Measurements from ENCODE around the gene RAX2. TPM values are rescaled to one million over a fixed set of nuclear protein-coding genes. Genes with fewer than 3 reads are reported as not detected.

RAX2 gene
- total and polyA plus RNA-seq, 2 experiments from 2014 or later, result 0.22 TPM; not detected in 1

DNA sequence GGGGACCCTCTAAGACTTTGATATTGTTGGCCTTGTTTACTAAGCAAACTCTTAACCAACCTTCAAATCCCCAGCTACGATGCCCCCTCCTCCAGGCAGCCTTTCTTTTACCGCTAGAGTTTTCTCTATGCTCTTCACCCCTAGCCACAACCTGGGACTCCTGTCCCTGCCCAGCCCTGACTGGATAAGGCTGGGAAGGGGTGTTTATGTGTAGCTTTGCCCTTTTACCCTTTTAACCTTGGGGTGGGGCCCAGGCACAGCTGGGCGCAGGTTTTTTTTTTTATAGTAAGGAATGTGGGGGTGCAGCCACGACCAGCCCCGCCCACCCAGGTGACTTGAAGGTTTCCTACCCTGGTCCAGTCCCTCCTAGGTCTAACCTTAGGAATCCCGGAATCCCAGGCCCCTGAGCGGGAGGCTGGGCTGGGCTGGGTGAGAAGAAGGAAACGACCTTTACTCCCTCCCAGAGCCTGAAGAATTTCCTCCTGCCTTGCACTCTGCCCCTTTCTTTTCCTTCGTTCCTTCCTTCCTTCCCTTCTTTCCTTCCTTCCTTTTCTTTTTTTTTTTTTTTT is 51.6 kb downstream of the RAX2 start:
- 22% methylated on average over 8 of the region's 9 CpGs for WGBS (ENCODE audit: low lambda C conversion rate, missing lambda C conversion rate)
- Histone ChIP-seq H4K20me1 (ENCODE audit: insufficient read depth, poor library complexity, severe bottlenecking) (peaks cover 19% of the 10 kb centered on the region), H3K27me3 (no peaks in the 10 kb centered on the region), H2AFZ (no peak overlapping the region), H3K9me3 (ENCODE audit: low read depth) (no peaks in the 10 kb centered on the region), H3K4me3 (no peak overlapping the region), H3K4me1 (ENCODE audit: insufficient read depth) (peaks cover 9% of the 10 kb centered on the region), H3K9me2 (replicated peaks; ENCODE audit: insufficient read depth) (no peaks in the 10 kb centered on the region), H3K79me2 (peaks cover 33% of the 10 kb centered on the region), H3K27ac (peak overlapping the region; percentile 85), H3K36me3 (replicated peaks; ENCODE audit: insufficient read depth, low read depth) (no peaks in the 10 kb centered on the region), H3K4me2 (peak overlapping the region; percentile 67)
- TF ChIP-seq EZH2phosphoT487 (IDR thresholded peaks at IDR 0.05; ENCODE audit: low read depth, severe bottlenecking, unreplicated experiment), result no peak
- no peak for TF ChIP-seq EZH2 (IDR thresholded peaks at IDR 0.05; ENCODE audit: borderline replicate concordance)
- no peak for TF ChIP-seq CTCF (IDR thresholded peaks at IDR 0.05; ENCODE audit: poor library complexity)
- DNase-seq (ENCODE audit: low spot score), result peak; percentile 78

- no peaks in the 10 kb centered on the region for H3K27me3 ChIP-seq
- peaks cover 13% of the 10 kb centered on the region for H4K20me1 ChIP-seq (ENCODE audit: insufficient read depth, poor library complexity, severe bottlenecking)
- no peak overlapping the region for H2AFZ ChIP-seq
- peak overlapping the region; percentile 85 for H3K27ac ChIP-seq
- peaks cover 29% of the 10 kb centered on the region for H3K79me2 ChIP-seq
- 91% methylated on average over 4 of the region's 4 CpGs for WGBS (ENCODE audit: low lambda C conversion rate, missing lambda C conversion rate)
- no peaks in the 10 kb centered on the region for H3K9me3 ChIP-seq (ENCODE audit: low read depth)
- H3K4me2 ChIP-seq, result peak overlapping the region; percentile 67
- no peak for TF ChIP-seq EZH2phosphoT487 (IDR thresholded peaks at IDR 0.05; ENCODE audit: low read depth, severe bottlenecking, unreplicated experiment)
- TF ChIP-seq EZH2 (IDR thresholded peaks at IDR 0.05; ENCODE audit: borderline replicate concordance), result no peak
- TF ChIP-seq CTCF (IDR thresholded peaks at IDR 0.05; ENCODE audit: poor library complexity), result no peak
- no peak overlapping the region for H3K4me3 ChIP-seq
- no peaks in the 10 kb centered on the region for H3K9me2 ChIP-seq (replicated peaks; ENCODE audit: insufficient read depth)
- peaks cover 9% of the 10 kb centered on the region for H3K4me1 ChIP-seq (ENCODE audit: insufficient read depth)
- DNase-seq (ENCODE audit: low spot score), result no peak
- H3K36me3 ChIP-seq (replicated peaks; ENCODE audit: insufficient read depth, low read depth), result no peaks in the 10 kb centered on the region
Measured at GRCh38 chr19:3719868-3720267, 52.2 kb downstream of the RAX2 start.

Small RNA genes within 50 kb of the gene (small RNA-seq; reads per million reads assigned to genes)
- not detected for gene AC005777.1

Other genes with a start within 250 kb of the RAX2 start
- not detected in 2 replicates for gene TEKTIP1, start 233.1 kb downstream of the RAX2 start, total RNA-seq
- gene TEKTIP1, start 233.1 kb downstream of the RAX2 start, polyA plus RNA-seq, result 1.4 and 1.5 TPM in 2 replicates
- 39.3 and 44.7 TPM in 2 replicates for gene MFSD12, start 214.6 kb downstream of the RAX2 start, total RNA-seq
- 57.7 and 63.5 TPM in 2 replicates for gene MFSD12, start 214.6 kb downstream of the RAX2 start, polyA plus RNA-seq
- 61.4 and 62.6 TPM in 2 replicates for gene HMG20B, start 199.3 kb downstream of the RAX2 start, total RNA-seq
- 82.3 and 105 TPM in 2 replicates for gene HMG20B, start 199.3 kb downstream of the RAX2 start, polyA plus RNA-seq
- 0.04 TPM in 1 of 2 replicates, not detected in the other for gene GIPC3, start 186.8 kb downstream of the RAX2 start, total RNA-seq
- gene GIPC3, start 186.8 kb downstream of the RAX2 start, polyA plus RNA-seq, result 0.19 and 0.28 TPM in 2 replicates
- gene TBXA2R, start 165.4 kb downstream of the RAX2 start, total RNA-seq, result 0.12 and 0.70 TPM in 2 replicates
- gene TBXA2R, start 165.4 kb downstream of the RAX2 start, polyA plus RNA-seq, result 1.2 and 2.0 TPM in 2 replicates
- 15.5 and 18.3 TPM in 2 replicates for gene CACTIN, start 145.4 kb downstream of the RAX2 start, total RNA-seq
- 15.7 and 18.3 TPM in 2 replicates for gene CACTIN, start 145.4 kb downstream of the RAX2 start, polyA plus RNA-seq
- gene PIP5K1C, start 71.8 kb downstream of the RAX2 start, total RNA-seq, result 13.7 and 20.7 TPM in 2 replicates
- 33.5 and 37.1 TPM in 2 replicates for gene PIP5K1C, start 71.8 kb downstream of the RAX2 start, polyA plus RNA-seq
- gene TJP3, start 63.8 kb downstream of the RAX2 start, total RNA-seq, result 23.7 and 24.4 TPM in 2 replicates
- gene TJP3, start 63.8 kb downstream of the RAX2 start, polyA plus RNA-seq, result 49.2 and 56.9 TPM in 2 replicates
- 20.7 and 27.1 TPM in 2 replicates for gene APBA3, start 10.5 kb downstream of the RAX2 start, total RNA-seq
- gene APBA3, start 10.5 kb downstream of the RAX2 start, polyA plus RNA-seq, result 25.5 and 29.0 TPM in 2 replicates
- gene MRPL54, start 9.5 kb downstream of the RAX2 start, total RNA-seq, result 39.0 and 42.2 TPM in 2 replicates
- gene MRPL54, start 9.5 kb downstream of the RAX2 start, polyA plus RNA-seq, result 71.2 and 86.8 TPM in 2 replicates
- not detected in 2 replicates for gene MATK, start 14.2 kb upstream of the RAX2 start, total RNA-seq
- gene MATK, start 14.2 kb upstream of the RAX2 start, polyA plus RNA-seq, result 0.34 and 0.50 TPM in 2 replicates
- gene ZFR2, start 96.8 kb upstream of the RAX2 start, total RNA-seq, result 0.36 and 0.97 TPM in 2 replicates
- 1.7 and 3.3 TPM in 2 replicates for gene ZFR2, start 96.8 kb upstream of the RAX2 start, polyA plus RNA-seq
- 0.13 and 0.28 TPM in 2 replicates for gene ATCAY, start 108.5 kb upstream of the RAX2 start, total RNA-seq
- 0.33 TPM in 1 of 2 replicates, not detected in the other for gene ATCAY, start 108.5 kb upstream of the RAX2 start, polyA plus RNA-seq
- 0.32 TPM in 1 of 2 replicates, not detected in the other for gene NMRK2, start 160.8 kb upstream of the RAX2 start, total RNA-seq
- 0.95 TPM in 1 of 2 replicates, not detected in the other for gene NMRK2, start 160.8 kb upstream of the RAX2 start, polyA plus RNA-seq
- 113 and 140 TPM in 2 replicates for gene DAPK3, start 198.9 kb upstream of the RAX2 start, total RNA-seq
- gene DAPK3, start 198.9 kb upstream of the RAX2 start, polyA plus RNA-seq, result 103 and 123 TPM in 2 replicates
- 1,740 and 1,817 TPM in 2 replicates for gene EEF2, start 213.2 kb upstream of the RAX2 start, total RNA-seq
- gene EEF2, start 213.2 kb upstream of the RAX2 start, polyA plus RNA-seq, result 444 and 526 TPM in 2 replicates
- 16.7 and 18.1 TPM in 2 replicates for gene PIAS4, start 235.5 kb upstream of the RAX2 start, total RNA-seq
- 8.3 and 15.0 TPM in 2 replicates for gene PIAS4, start 235.5 kb upstream of the RAX2 start, polyA plus RNA-seq

Measured in hepatocyte (in vitro differentiated cells).